Heart right ventricle (tissue), 16 donors: ENCODE results near the gene CENPP. TPM values are rescaled to one million over a fixed set of nuclear protein-coding genes. Genes with fewer than 3 reads are reported as not detected.
A peak's percentile ranks its signal among the peaks of the same experiment; 100 is the strongest.

Experiments used
- ATAC-seq, 8 donors: fragments of 200-7000 bp; cut with Tn5 transposase; one replicate each; pipeline ENCODE4 v1.9.1; 2020; ENCODE audit warnings: mild to moderate bottlenecking in 8 of 8, moderate library complexity in 8 of 8, moderate number of reproducible peaks in 1 of 8
- DNase-seq, 2 donors: peaks; one replicate each; pipeline ENCODE4 v3.0.0-alpha.2; 2020
- H3K27ac ChIP-seq, 10 donors: fragments of 200-600 bp; sonication (generic) in 2 of 10; one replicate each; pipeline versions ENCODE4 v1.5.0 to v1.8.0; 2020 to 2022; ENCODE audit warnings: mild to moderate bottlenecking in 3 of 10
- H3K27me3 ChIP-seq, 7 donors: fragments of 200-600 bp; one replicate each; pipeline ENCODE4 v1.8.0; 2021 to 2022; ENCODE audit warnings: mild to moderate bottlenecking in 2 of 7
- H3K36me3 ChIP-seq, 9 donors: fragments of 200-600 bp; sonication (generic) in 1 of 9; one replicate each; pipeline versions ENCODE4 v1.5.0 to v1.8.0; 2020 to 2022; ENCODE audit warnings: mild to moderate bottlenecking in 2 of 9
- H3K4me1 ChIP-seq, 9 donors: fragments of 200-600 bp; sonication (generic) in 1 of 9; one replicate each; pipeline versions ENCODE4 v1.5.0 to v1.8.0; 2020 to 2022; ENCODE audit warnings: mild to moderate bottlenecking in 4 of 9
- H3K4me3 ChIP-seq, 10 donors: fragments of 200-600 bp; sonication (generic) in 2 of 10; one replicate each; pipeline versions ENCODE4 v1.5.0 to v1.8.0; 2020 to 2022; ENCODE audit warnings: mild to moderate bottlenecking in 7 of 10, moderate library complexity in 2 of 10
- H3K9me3 ChIP-seq, 11 donors: fragments of 200-600 bp in 10 of 11; sonication (generic) in 2 of 11; one replicate each; pipeline versions ENCODE4 v1.5.0 to v1.8.0; 2013 to 2022; ENCODE audit warnings: mild to moderate bottlenecking in 2 of 11, control low read depth in 1 of 11, moderate library complexity in 1 of 11
- CTCF ChIP-seq, 9 donors: fragments of 200-600 bp; sonication (generic) in 2 of 9; IDR thresholded peaks; one replicate each; pipeline versions ENCODE4 v1.5.0 to v1.8.0; 2021 to 2022; ENCODE audit warnings: antibody characterized with exemption in 9 of 9, mild to moderate bottlenecking in 5 of 9, moderate library complexity in 1 of 9
- WGBS, 2 donors: extraction: QIAGEN DNeasy Blood & Tissue Kit; methylation state at CpG; one replicate each; pipeline ENCODE4 v1.1.7; 2013; ENCODE audit warnings: inconsistent platforms in 1 of 2; 5-methylcytosine and 5-hydroxymethylcytosine counted together
- intact Hi-C, 10 donors: fragments of 100-400 bp; cut with DNase I; formaldehyde crosslinking; loops; one replicate each; pipeline versions ENCODE4 v1.11.1 to v1.14.2; 2022
- polyA plus RNA-seq, 2 donors: library from polyadenylated mRNA; stranded (reverse); fragments of 200-250 nt; gene quantifications; one replicate each; pipeline ENCODE4 v1.2.3, GENCODE V29; 2013
- total RNA-seq, 10 donors: library from RNA; stranded (reverse); fragmentation: NEBNext Ultra II Directional in 3 of 10; extraction: Animal tissue kit (Norgen Biotek cat#: 25700) in 3 of 10; gene quantifications; one replicate each; pipeline versions ENCODE4 v1.2.1 to v1.2.4, GENCODE V29; 2021 to 2023
- donor health status: Arrhythmogenic right ventricular cardiomyopathy.
- donor health status: ischemic (EF 13 %, LVEDD 7.1; RV severe dilation, severe dysfunction).
- donor health status: healthy with polysubstance abuse.
- donor health status: DM: no; HTN: yes; CAD: no.
- donor health status: DM: no; HTN: no; CAD: no.
- donor health status: ischemic (EF 25% LVEDD 6.9; RV normal size, moderate dysfunction).
- donor health status: ischemic (EF 25% LVEDD 5.7; RV mildly dilated, moderate dysfunction).
- donor health status: healthy.
- donor health status: DM: yes; HTN: yes; CAD: no.
- donor health status: Ischemic cardiomyopathy.
- donor health status: ischemic (EF 35%, LVEDD 5.7; RV mildly dilated, moderate dysfunction).
- donor health status: nonischemic (EF 11% LVEDD 7.7; RV severe dilation, severe dysfunction).
- donor health status: DM: yes; HTN: yes; CAD: no.
- donor health status: PGD.
- donor health status: ischemic (EF 29% LVEDD 5.4; RV normal size, mild dysfunction).
- donor health status: nonischemic (EF 23%, LVEDD 6.1; RV moderate dilation, normal function).

Gene CENPP
- total and polyA plus RNA-seq, 12 donors = 1.3 to 5.2 (median 2.8) TPM

- DNase-seq = no peak
- Histone ChIP-seq H3K9me3 (no peaks in the 10 kb centered on the region), H3K27me3 (no peaks in the 10 kb centered on the region), H3K27ac (no peak overlapping the region), H3K4me3 (no peak overlapping the region), H3K36me3 (peaks cover 0 to 52% (median 13%) of the 10 kb centered on the region in 9 donors), H3K4me1 (peaks cover 0 to 28% (median 20%) of the 10 kb centered on the region in 9 donors)
- intact Hi-C loops = loop anchor here in 3 of 10 donors (5.0 to 10.0 kb wide), 2 partner anchors 148 to 155 kb away; no protein-coding TSS in a partner anchor
- 96 to 97% methylated on average over 5 of the region's 5 CpGs for WGBS, 2 donors
- no peak for TF ChIP-seq CTCF (IDR thresholded peaks at IDR 0.05)
- no peak for ATAC-seq
Measured at GRCh38 chr9:92289708-92290390, 35.9 kb upstream of the CENPP start.

GRCh38 chr9:92290785-92291429 lies 34.8 kb upstream of the CENPP start:
- WGBS, 2 donors = 72 to 79% methylated on average over 1 of the region's 1 CpG
- H3K4me1 ChIP-seq = peaks cover 0 to 32% (median 27%) of the 10 kb centered on the region in 9 donors
- H3K27me3 ChIP-seq = no peaks in the 10 kb centered on the region
- H3K27ac ChIP-seq = no peak overlapping the region
- TF ChIP-seq CTCF (IDR thresholded peaks at IDR 0.05) = no peak
- H3K4me3 ChIP-seq = no peak overlapping the region
- DNase-seq (no peak), ATAC-seq (no peak)
- H3K36me3 ChIP-seq = peaks cover 0 to 42% (median 8%) of the 10 kb centered on the region in 9 donors
- no peaks in the 10 kb centered on the region for H3K9me3 ChIP-seq
- intact Hi-C loops = loop anchor here in 3 of 10 donors (5.0 to 10.0 kb wide), 2 partner anchors 149 to 156 kb away; no protein-coding TSS in a partner anchor

GRCh38 chr9:92291577-92291976 lies 34.2 kb upstream of the CENPP start:
- intact Hi-C loops = loop anchor here in 3 of 10 donors (5.0 to 10.0 kb wide), 2 partner anchors 149 to 157 kb away; no protein-coding TSS in a partner anchor
- no peak overlapping the region for H3K4me3 ChIP-seq
- DNase-seq (no peak), ATAC-seq (no peak)
- H3K27ac ChIP-seq = no peak overlapping the region
- H3K4me1 ChIP-seq = peaks cover 0 to 32% (median 27%) of the 10 kb centered on the region in 9 donors
- no peaks in the 10 kb centered on the region for H3K9me3 ChIP-seq
- H3K36me3 ChIP-seq = peaks cover 0 to 40% (median 7%) of the 10 kb centered on the region in 9 donors
- no peaks in the 10 kb centered on the region for H3K27me3 ChIP-seq
- 90 to 92% methylated on average over 2 of the region's 2 CpGs for WGBS, 2 donors
- no peak for TF ChIP-seq CTCF (IDR thresholded peaks at IDR 0.05)

- H3K9me3 ChIP-seq = no peaks in the 10 kb centered on the region
- ATAC-seq (no peak), DNase-seq (no peak)
- H3K4me3 ChIP-seq = peak overlapping the region; percentile 60 to 92 (median 78)
- TF ChIP-seq CTCF (IDR thresholded peaks at IDR 0.05) = no peak
- peaks cover 0 to 40% (median 7%) of the 10 kb centered on the region in 9 donors for H3K36me3 ChIP-seq
- peaks cover 0 to 32% (median 27%) of the 10 kb centered on the region in 9 donors for H3K4me1 ChIP-seq
- H3K27me3 ChIP-seq = no peaks in the 10 kb centered on the region
- peak overlapping the region in 6 of 10 donors; percentile 46 to 87 (median 74) for H3K27ac ChIP-seq
- intact Hi-C loops = loop anchor here in 3 of 10 donors (5.0 to 10.0 kb wide), 2 partner anchors 150 to 158 kb away; no protein-coding TSS in a partner anchor
- 65 to 71% methylated on average over 8 of the region's 8 CpGs for WGBS, 2 donors
Measured at GRCh38 chr9:92292338-92293074, 33.2 kb upstream of the CENPP start.
